Adipocyte (in vitro differentiated cells): ENCODE measurements around the gene SPDL1.

ENCODE experiments used
- DNase-seq: peaks from one replicate; pipeline ENCODE4 v3.0.0-alpha.2; 2015; ENCODE audit warnings: low read depth
- H3K27me3 ChIP-seq: replicated peaks from 2 replicates; pipeline ENCODE4 v1.7.0; 2013; ENCODE audit warnings: mild to moderate bottlenecking, low read length, moderate library complexity; ENCODE audit not compliant: control insufficient read depth, insufficient read depth
- H3K36me3 ChIP-seq: 2 replicates; pipeline ENCODE4 v1.7.0; 2013; ENCODE audit warnings: low read length, mild to moderate bottlenecking, moderate library complexity; ENCODE audit not compliant: control insufficient read depth, insufficient read depth, severe bottlenecking
- H3K4me1 ChIP-seq: 2 replicates; pipeline ENCODE4 v1.7.0; 2013; ENCODE audit warnings: mild to moderate bottlenecking, low read length, moderate library complexity; ENCODE audit not compliant: control insufficient read depth, insufficient read depth
- H3K4me3 ChIP-seq: 2 replicates; pipeline ENCODE4 v1.7.0; 2013; ENCODE audit warnings: mild to moderate bottlenecking, low read length, moderate library complexity
- H3K9ac ChIP-seq: 2 replicates; pipeline ENCODE4 v1.7.0; 2013; ENCODE audit warnings: mild to moderate bottlenecking, low read length, moderate library complexity
- H3K9me3 ChIP-seq: 2 replicates; pipeline ENCODE4 v1.7.0; 2013; ENCODE audit warnings: mild to moderate bottlenecking, low read length, moderate library complexity; ENCODE audit not compliant: control insufficient read depth

SPDL1 gene

DNA sequence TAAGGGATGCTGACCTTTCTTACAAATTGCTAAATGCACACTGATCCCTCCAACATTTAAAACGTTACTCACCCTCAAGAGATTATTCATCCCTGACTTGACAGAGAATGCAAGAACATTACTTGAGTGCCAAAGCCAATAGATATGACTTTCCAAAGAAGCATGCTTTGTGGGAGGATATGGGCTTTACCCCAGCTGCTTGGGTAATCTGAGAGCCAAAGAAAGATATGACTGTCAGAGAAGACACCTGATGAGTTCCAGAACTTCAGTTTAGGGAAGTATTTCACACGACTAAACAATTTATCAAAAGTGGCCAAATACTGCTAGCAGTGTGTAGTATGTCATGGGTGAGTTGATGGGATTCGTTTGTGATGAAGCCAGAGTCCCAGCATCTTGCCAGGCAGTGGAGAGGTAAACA is 7.4 kb upstream of the SPDL1 start:
- no peaks in the 10 kb centered on the region for H3K9me3 ChIP-seq
- H3K4me1 ChIP-seq = peaks cover 42% of the 10 kb centered on the region
- H3K4me3 ChIP-seq = no peak overlapping the region
- H3K9ac ChIP-seq = peak overlapping the region; percentile 78
- peak; percentile 88 for DNase-seq
- no peaks in the 10 kb centered on the region for H3K36me3 ChIP-seq
- no peaks in the 10 kb centered on the region for H3K27me3 ChIP-seq

DNA sequence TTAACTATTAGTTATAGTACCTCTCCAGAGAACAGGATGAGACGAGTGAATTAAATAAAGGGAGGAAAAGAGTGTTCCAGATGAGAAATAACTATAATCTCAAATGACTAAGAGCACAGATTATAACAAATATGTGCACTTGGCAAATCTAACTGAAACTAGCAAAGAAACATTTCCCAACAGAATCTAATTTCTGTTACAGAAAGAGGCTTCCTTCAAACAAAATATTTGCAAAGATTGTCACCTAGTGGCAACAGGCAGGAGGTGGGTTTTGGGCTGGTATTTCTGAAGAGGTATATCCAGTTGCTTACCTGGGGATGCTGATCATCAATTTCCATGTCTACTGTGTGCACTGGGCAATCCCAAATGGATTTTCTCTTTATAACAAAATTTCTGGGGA is 5.6 kb upstream of the SPDL1 start:
- Histone ChIP-seq H3K4me1 (peaks cover 58% of the 10 kb centered on the region), H3K9me3 (no peaks in the 10 kb centered on the region), H3K9ac (peak overlapping the region; percentile 78), H3K4me3 (no peak overlapping the region), H3K36me3 (no peaks in the 10 kb centered on the region), H3K27me3 (no peaks in the 10 kb centered on the region)
- peak; percentile 79 for DNase-seq

DNA sequence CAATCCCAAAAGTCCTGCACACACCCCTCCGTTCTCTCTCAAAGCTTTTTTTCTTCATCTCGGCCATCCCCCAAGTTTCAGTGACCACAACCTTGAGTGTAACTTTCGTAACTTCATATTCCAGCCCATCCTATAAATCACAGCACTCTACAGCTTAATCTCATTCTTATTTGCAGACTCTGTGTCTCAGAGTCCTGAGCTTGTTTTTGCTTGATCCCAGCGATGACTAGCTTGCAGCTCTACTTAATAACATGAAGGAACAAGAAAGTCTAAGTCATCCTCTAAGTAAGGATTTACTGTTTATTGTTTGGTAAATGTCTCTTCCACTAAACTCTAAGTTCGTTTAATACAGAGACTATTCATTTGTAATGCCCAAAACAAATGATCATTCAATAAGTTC is 2.6 kb upstream of the SPDL1 start:
- Histone ChIP-seq H3K4me3 (peak overlapping the region; percentile 35), H3K36me3 (no peaks in the 10 kb centered on the region), H3K4me1 (peaks cover 50% of the 10 kb centered on the region), H3K9me3 (no peaks in the 10 kb centered on the region), H3K9ac (peak overlapping the region; percentile 73), H3K27me3 (no peaks in the 10 kb centered on the region)
- DNase-seq = no peak

DNA sequence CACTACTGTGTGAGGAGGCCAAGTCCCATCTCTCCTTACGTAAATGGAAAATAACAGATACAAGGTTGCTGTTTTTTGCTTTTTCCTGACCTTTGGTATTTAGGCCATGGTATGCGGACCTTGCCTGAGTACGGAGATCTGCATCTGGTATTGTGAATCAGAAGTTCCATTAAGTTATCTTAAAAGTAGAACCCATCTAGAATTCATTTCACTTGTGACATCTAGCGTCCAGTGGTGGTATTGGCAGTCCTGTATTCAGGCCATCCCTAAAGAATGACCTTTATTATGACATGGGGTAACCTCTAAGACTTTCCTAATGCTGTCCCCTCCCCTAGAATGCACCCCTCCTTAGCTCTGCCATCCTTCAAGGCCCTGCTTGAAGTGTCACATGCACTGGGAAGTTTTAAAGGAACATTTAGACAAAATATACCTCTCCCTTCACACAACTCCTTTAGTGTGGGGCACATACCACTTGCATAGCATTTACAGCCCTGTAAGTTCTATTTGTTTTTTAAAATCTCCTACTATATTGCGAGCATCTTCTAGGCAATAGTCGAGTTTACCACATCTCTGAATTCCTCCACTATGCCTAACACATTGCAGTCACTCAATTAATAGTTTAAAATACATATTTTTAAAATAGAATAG is 1.9 kb upstream of the SPDL1 start:
- Histone ChIP-seq H3K4me1 (peaks cover 51% of the 10 kb centered on the region), H3K9ac (peak overlapping the region; percentile 73), H3K36me3 (no peaks in the 10 kb centered on the region), H3K9me3 (no peaks in the 10 kb centered on the region), H3K27me3 (no peaks in the 10 kb centered on the region), H3K4me3 (peak overlapping the region; percentile 35)
- DNase-seq = peak; percentile 93

DNA sequence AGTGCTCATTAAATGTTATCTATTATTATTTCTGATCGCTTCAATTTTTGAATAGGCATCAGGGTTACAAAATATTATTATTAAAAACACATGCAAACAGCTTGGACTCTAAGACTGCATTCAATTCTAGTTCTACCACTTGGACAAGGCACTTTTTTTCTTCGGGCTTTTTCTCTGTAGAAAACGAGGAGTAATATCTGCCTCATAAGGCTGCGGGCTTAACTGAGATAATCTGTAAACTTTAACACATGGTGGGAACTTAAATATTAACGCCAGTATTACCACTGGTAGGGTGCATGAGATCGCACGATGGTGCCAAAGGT is 511 bp upstream of the SPDL1 start:
- DNase-seq = no peak
- peaks cover 1% of the 10 kb centered on the region for H3K36me3 ChIP-seq
- no peaks in the 10 kb centered on the region for H3K27me3 ChIP-seq
- no peaks in the 10 kb centered on the region for H3K9me3 ChIP-seq
- H3K4me3 ChIP-seq = peak overlapping the region; percentile 89
- peak overlapping the region; percentile 93 for H3K9ac ChIP-seq
- peaks cover 42% of the 10 kb centered on the region for H3K4me1 ChIP-seq

DNA sequence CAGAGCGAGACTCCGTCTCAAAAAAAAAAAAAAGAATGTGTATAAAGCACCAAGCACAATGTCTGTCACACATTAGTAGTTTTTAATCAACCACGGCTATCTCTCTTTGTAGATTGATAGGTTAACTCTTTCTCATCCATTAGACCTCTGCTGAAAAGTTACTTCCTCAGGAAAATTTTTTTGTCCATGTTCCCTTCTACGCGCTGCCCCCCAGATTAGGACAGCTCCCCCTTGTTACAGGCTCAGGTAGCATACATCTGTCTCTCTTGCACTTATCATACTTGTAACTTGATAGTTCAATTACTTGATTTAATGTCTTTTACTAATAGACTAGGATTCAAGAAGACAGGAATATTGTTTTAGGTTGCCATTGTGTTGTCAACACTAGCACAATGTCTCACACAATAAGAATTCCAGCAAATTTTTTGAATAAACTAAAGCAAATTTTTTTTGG is 1.5 kb downstream of the SPDL1 start:
- peaks cover 19% of the 10 kb centered on the region for H3K36me3 ChIP-seq
- H3K4me1 ChIP-seq = peaks cover 42% of the 10 kb centered on the region
- no peaks in the 10 kb centered on the region for H3K27me3 ChIP-seq
- H3K4me3 ChIP-seq = peak overlapping the region; percentile 89
- no peaks in the 10 kb centered on the region for H3K9me3 ChIP-seq
- peak overlapping the region; percentile 93 for H3K9ac ChIP-seq
- no peak for DNase-seq

DNA sequence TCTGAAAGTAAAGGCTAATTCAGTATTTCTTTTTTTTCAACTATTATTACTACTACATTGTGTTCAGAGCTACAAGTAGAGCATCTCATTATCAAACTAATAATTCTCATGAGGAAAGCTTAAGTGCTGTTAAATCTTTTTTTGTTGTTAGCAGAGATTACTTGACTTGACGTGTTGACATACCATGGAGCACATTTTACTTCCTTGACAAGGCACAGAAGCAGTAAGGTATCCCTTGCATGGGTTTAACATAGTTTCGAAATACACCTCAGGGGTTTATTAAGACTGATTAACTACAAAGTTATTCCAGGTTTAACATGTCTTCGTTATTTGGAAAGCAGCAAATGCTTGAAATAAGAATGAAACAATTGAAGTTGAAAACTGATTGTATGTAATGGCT is 7.0 kb downstream of the SPDL1 start:
- Histone ChIP-seq H3K9me3 (no peaks in the 10 kb centered on the region), H3K4me3 (no peak overlapping the region), H3K4me1 (peaks cover 17% of the 10 kb centered on the region), H3K36me3 (peaks cover 70% of the 10 kb centered on the region), H3K9ac (no peak overlapping the region), H3K27me3 (no peaks in the 10 kb centered on the region)
- DNase-seq = no peak

DNA sequence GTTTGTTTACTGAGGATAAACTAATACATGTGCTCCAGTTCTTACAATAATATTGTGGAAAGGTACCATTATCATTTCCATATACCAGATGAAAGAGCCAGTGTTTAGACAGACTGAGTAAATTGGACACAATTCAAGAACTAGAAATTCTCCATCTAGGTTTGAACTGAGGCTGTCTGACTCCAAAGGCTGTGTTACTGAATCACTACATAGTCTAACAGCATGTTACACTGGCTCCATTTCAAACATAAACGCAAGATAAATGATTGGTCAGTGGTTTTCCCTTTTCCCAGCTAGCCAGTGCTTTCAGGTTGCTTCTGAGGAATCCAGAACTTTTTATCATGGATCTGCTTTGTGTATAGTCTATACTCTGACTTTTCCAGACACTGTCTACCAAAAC is 8.1 kb downstream of the SPDL1 start:
- H3K9me3 ChIP-seq = no peaks in the 10 kb centered on the region
- DNase-seq = peak; percentile 22
- no peak overlapping the region for H3K9ac ChIP-seq
- no peaks in the 10 kb centered on the region for H3K27me3 ChIP-seq
- peaks cover 9% of the 10 kb centered on the region for H3K4me1 ChIP-seq
- peaks cover 81% of the 10 kb centered on the region for H3K36me3 ChIP-seq
- no peak overlapping the region for H3K4me3 ChIP-seq

DNA sequence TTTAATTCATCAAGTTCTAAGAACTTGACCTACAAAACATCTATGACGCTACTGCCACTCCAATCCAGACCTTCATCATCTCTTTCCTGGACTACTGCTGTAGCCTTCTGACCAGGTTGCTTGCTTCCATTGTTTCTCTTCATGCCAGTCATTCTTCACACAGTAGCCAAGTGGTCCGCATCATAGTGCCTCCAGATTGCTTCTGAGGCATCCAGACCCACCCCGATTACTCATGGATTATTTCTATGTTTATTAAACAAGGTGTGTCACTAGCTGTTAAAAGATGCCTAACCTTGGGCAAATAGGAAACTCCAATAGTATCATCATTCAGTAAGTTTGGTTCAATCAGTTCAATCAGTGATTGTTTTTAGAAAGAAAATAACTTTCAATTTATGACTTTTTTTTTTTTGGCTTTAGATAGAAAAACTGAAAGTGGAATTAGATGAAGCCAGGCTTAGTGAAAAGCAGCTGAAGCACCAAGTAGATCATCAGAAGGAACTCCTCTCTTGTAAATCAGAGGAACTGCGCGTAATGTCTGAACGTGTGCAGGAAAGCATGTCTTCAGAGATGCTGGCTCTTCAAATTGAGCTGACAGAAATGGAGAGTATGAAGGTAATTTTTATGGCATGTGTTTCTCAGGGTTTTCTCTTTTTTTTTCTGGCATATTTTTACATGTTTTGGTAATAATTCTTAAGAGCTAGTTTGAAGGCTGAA is 9.5 kb downstream of the SPDL1 start:
- Histone ChIP-seq H3K4me3 (no peak overlapping the region), H3K27me3 (no peaks in the 10 kb centered on the region), H3K4me1 (peaks cover 7% of the 10 kb centered on the region), H3K9ac (no peak overlapping the region), H3K9me3 (no peaks in the 10 kb centered on the region), H3K36me3 (peaks cover 94% of the 10 kb centered on the region)
- no peak for DNase-seq

DNA sequence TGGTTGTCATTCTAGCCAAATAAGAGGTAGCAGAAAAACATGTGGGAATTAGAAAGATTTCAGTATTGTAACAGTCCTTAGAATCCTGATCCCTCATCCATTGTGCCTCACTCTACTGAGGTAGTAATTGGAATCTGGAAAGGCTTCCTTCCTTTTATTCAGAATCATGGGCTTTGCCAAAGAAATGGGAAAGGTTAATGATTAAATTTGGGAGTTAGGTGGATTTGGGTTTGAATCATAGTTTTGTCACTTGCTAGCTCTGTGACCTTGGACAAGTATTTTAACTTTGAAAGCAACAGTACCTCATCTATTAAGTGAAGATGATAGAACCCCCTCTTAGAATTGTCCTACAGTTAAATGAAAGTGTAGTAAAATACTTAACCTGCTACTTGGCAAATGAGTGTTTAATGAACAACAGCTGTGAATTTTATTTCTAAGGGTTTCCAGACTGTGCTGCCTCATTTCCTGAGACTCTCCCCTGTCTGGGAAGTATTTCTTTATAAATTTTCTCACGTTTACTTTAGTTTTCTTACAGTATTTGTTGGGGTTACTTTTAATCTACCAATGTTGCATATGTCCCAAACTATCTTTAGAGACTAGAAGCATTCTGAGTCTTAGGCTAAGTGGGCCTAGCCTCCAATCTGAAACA is 11.7 kb downstream of the SPDL1 start:
- H3K9ac ChIP-seq = no peak overlapping the region
- H3K9me3 ChIP-seq = no peaks in the 10 kb centered on the region
- no peaks in the 10 kb centered on the region for H3K27me3 ChIP-seq
- H3K36me3 ChIP-seq = peaks cover 96% of the 10 kb centered on the region
- no peak for DNase-seq
- peaks cover 7% of the 10 kb centered on the region for H3K4me1 ChIP-seq
- no peak overlapping the region for H3K4me3 ChIP-seq

DNA sequence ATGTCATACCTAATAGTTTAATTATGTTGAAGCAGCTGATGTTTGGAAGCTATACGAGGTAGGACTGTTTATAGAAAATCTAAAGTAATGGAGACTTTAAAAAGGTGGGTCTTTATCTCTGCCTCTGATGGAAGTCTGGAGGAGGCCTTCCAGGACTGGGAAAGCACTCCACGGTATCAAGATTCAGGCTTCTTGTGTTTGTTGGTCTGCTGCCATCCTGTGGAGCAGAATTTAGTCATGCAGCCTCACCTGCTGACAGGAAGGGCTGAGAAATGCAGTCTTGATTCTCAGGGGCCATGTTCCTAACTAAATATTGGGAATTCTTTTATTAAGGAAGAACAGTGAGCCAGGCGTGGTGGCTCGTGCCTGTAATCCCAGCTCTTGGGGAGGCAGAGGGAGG is 15.9 kb downstream of the SPDL1 start:
- Histone ChIP-seq H3K4me1 (no peaks in the 10 kb centered on the region), H3K9ac (no peak overlapping the region), H3K36me3 (peaks cover 89% of the 10 kb centered on the region), H3K4me3 (no peak overlapping the region), H3K27me3 (no peaks in the 10 kb centered on the region), H3K9me3 (no peaks in the 10 kb centered on the region)
- DNase-seq = no peak
